Liver (tissue), 9 donors: ENCODE results near the gene TNS1. TPM values are rescaled to one million over a fixed set of nuclear protein-coding genes. Genes with fewer than 3 reads are reported as not detected.
A peak's percentile ranks its signal among the peaks of the same experiment; 100 is the strongest.

ENCODE experiments used
- DNase-seq: peaks from one replicate; pipeline ENCODE4 v3.0.0-alpha.2; 2017; ENCODE audit warnings: low spot score
- H3K27ac ChIP-seq, 2 donors: one replicate each; pipeline ENCODE4 v1.7.0; 2013; ENCODE audit warnings: inconsistent platforms in 2 of 2, low read length in 2 of 2, control low read depth in 1 of 2, low read depth in 1 of 2, mild to moderate bottlenecking in 1 of 2
- H3K27me3 ChIP-seq, 4 donors: one replicate each; pipeline versions ENCODE4 v1.6.1 to v1.7.0; 2013; ENCODE audit warnings: low read length in 3 of 4, inconsistent platforms in 1 of 4, mild to moderate bottlenecking in 1 of 4, moderate library complexity in 1 of 4; ENCODE audit not compliant: control insufficient read depth in 4 of 4, insufficient read depth in 4 of 4
- H3K36me3 ChIP-seq, 4 donors: one replicate each; pipeline versions ENCODE4 v1.6.1 to v1.7.0; 2013; ENCODE audit warnings: low read length in 3 of 4, mild to moderate bottlenecking in 3 of 4, low read depth in 1 of 4, moderate library complexity in 1 of 4; ENCODE audit not compliant: control insufficient read depth in 4 of 4, insufficient read depth in 3 of 4
- H3K4me1 ChIP-seq, 4 donors: one replicate each; pipeline versions ENCODE4 v1.6.1 to v1.7.0; 2013; ENCODE audit warnings: low read length in 3 of 4, mild to moderate bottlenecking in 3 of 4, moderate library complexity in 1 of 4; ENCODE audit not compliant: control insufficient read depth in 4 of 4, insufficient read depth in 4 of 4
- H3K4me3 ChIP-seq, 3 donors: one replicate each; pipeline versions ENCODE4 v1.6.1 to v1.7.0; 2013; ENCODE audit warnings: low read length in 3 of 3, control low read depth in 1 of 3, low read depth in 1 of 3, mild to moderate bottlenecking in 1 of 3
- H3K9ac ChIP-seq, 2 donors: one replicate each; pipeline ENCODE4 v1.7.0; 2013; ENCODE audit warnings: low read length in 2 of 2, mild to moderate bottlenecking in 2 of 2, moderate library complexity in 2 of 2, control low read depth in 1 of 2, low read depth in 1 of 2
- H3K9me3 ChIP-seq, 4 donors: one replicate each; pipeline versions ENCODE4 v1.6.1 to v1.7.0; 2013; ENCODE audit warnings: low read length in 3 of 4; ENCODE audit not compliant: control insufficient read depth in 4 of 4
- CTCF ChIP-seq: fragments of 150-350 bp; IDR thresholded peaks from 2 replicates; pipeline ENCODE4 v1.5.1; 2017; ENCODE audit warnings: improper control_type of control experiment, low read depth, low read length; ENCODE audit not compliant: missing input control
- EGR1 ChIP-seq, 2 donors: IDR thresholded peaks; 2 replicates each; pipeline ENCODE4 v1.6.1; 2016 to 2018; ENCODE audit warnings: antibody characterized with exemption in 2 of 2, low read depth in 2 of 2
- FOXA1 ChIP-seq: IDR thresholded peaks from 2 replicates; pipeline ENCODE4 v1.6.1; 2016; ENCODE audit warnings: antibody characterized with exemption
- FOXA2 ChIP-seq: IDR thresholded peaks from 2 replicates; pipeline ENCODE4 v1.6.1; 2016; ENCODE audit warnings: antibody characterized with exemption
- GABPA ChIP-seq, 2 donors: IDR thresholded peaks in 1 of 2; conservative IDR thresholded peaks in 1 of 2; 2 replicates each; pipeline ENCODE4 v1.6.1; 2016; ENCODE audit warnings: antibody characterized with exemption in 2 of 2, mild to moderate bottlenecking in 1 of 2, moderate library complexity in 1 of 2
- HNF4A ChIP-seq, 2 donors: conservative IDR thresholded peaks; 2 replicates each; pipeline ENCODE4 v1.6.1; 2016; ENCODE audit warnings: antibody characterized with exemption in 2 of 2, mild to moderate bottlenecking in 2 of 2
- HNF4G ChIP-seq: IDR thresholded peaks from 2 replicates; pipeline ENCODE4 v1.6.1; 2016; ENCODE audit warnings: antibody characterized with exemption
- JUND ChIP-seq, 2 donors: IDR thresholded peaks; 2 replicates each; pipeline ENCODE4 v1.6.1; 2016; ENCODE audit warnings: antibody characterized with exemption in 2 of 2
- MAX ChIP-seq: IDR thresholded peaks from 2 replicates; pipeline ENCODE4 v1.6.1; 2016; ENCODE audit warnings: antibody characterized with exemption
- NR2F2 ChIP-seq: IDR thresholded peaks from 2 replicates; pipeline ENCODE4 v1.6.1; 2016; ENCODE audit warnings: antibody characterized with exemption
- RAD21 ChIP-seq, 2 donors: IDR thresholded peaks; 2 replicates each; pipeline ENCODE4 v1.6.1; 2016; ENCODE audit warnings: antibody characterized with exemption in 2 of 2, mild to moderate bottlenecking in 2 of 2
- REST ChIP-seq: IDR thresholded peaks from 2 replicates; pipeline ENCODE4 v1.6.1; 2016; ENCODE audit warnings: antibody characterized with exemption, mild to moderate bottlenecking
- RXRA ChIP-seq, 2 donors: IDR thresholded peaks; 2 replicates each; pipeline ENCODE4 v1.6.1; 2017 to 2018; ENCODE audit warnings: antibody characterized with exemption in 2 of 2, mild to moderate bottlenecking in 1 of 2
- SP1 ChIP-seq: IDR thresholded peaks from 2 replicates; pipeline ENCODE4 v1.6.1; 2018; ENCODE audit warnings: antibody characterized with exemption, mild to moderate bottlenecking
- TAF1 ChIP-seq: conservative IDR thresholded peaks from 2 replicates; pipeline ENCODE4 v1.6.1; 2016; ENCODE audit warnings: antibody characterized with exemption, mild to moderate bottlenecking
- YY1 ChIP-seq: IDR thresholded peaks from 2 replicates; pipeline ENCODE4 v1.6.1; 2016; ENCODE audit warnings: antibody characterized with exemption, mild to moderate bottlenecking
- WGBS: extraction: QIAGEN DNeasy Blood & Tissue Kit; methylation state at CpG from one replicate; pipeline ENCODE4 v1.1.7; 2013; 5-methylcytosine and 5-hydroxymethylcytosine counted together
- polyA plus RNA-seq, 2 donors: library from polyadenylated mRNA; stranded (reverse) in 1 of 2; unstranded in 1 of 2; fragments of 200-250 nt in 1 of 2; fragments of >200 nt in 1 of 2; fragmentation: Nextera tagmentation in 1 of 2; extraction: Ambion mirVana in 1 of 2; gene quantifications; one replicate each; pipeline versions ENCODE4 v1.2.1 to v1.2.3, GENCODE V29; 2013 to 2015
- total RNA-seq, 2 donors: library from RNA; depleted of rRNA; stranded (reverse); fragments of >200 nt; gene quantifications; one replicate each; pipeline ENCODE4 v1.2.3, GENCODE V29; 2014
- TF ChIP-seq, protein P1 (sequence below): IDR thresholded peaks from 2 replicates; pipeline ENCODE4 v1.6.1; 2016; ENCODE audit warnings: antibody characterized with exemption
- donor health status: healthy.
- donor health status: healthy.
- donor health status: healthy.
- donor health status: healthy.
- donor health status: healthy.

Gene TNS1
- total and polyA plus RNA-seq, 4 donors, result 16.3 to 128 (median 57.3) TPM

DNA sequence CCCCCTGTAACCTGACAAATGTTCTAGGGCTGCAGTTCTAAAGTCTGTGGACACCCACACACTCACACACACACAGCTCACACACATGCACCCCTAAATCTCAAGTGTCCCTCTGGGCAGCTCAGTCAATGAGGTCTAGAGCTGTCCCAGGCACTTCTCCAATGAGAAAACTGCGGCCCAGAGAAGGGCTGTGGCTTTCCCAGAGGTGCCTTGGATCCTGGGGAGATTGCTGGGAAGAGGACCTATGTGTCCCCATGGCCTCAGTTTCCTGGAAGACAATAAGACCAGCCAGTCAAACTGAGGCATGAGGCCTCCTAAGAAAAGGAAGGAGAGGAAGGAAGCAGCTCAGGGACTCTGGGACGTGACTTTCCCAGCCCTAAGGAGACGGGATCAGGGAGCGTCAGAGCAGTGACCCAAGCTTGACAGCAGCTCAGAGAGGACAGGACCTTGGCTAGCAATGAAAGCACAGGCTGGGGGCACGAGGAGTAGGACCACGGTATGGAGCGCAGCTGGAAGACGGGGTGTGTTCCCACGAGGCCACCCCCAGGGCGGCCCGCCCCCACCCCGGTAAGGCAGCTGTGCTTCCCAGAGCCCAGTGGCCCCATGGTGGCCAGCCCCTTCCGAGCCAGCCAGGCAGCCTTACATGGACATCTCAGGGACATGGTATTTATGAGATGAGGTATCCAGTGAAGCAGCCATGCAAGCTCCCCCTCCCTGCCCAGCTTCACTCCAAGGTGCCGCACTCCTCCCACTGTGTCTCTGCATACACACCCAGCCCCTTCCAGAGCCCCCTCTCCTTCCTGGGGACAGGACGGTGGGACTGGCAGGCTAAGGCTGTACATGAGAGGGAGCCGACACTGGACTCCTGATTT, 46.0 kb downstream of the TNS1 start:
- no peak for DNase-seq
- H3K36me3 ChIP-seq, result no peaks in the 10 kb centered on the region
- no peaks in the 10 kb centered on the region for H3K9me3 ChIP-seq
- H3K4me1 ChIP-seq, result peaks cover 0 to 7% (median 4%) of the 10 kb centered on the region in 4 donors
- TF ChIP-seq YY1 (no peak), RAD21 (IDR thresholded peaks at IDR 0.05) (no peak), SP1 (peak; percentile 10), NR2F2 (peak; percentile 77), RXRA (IDR thresholded peaks at IDR 0.05) (peak; percentile 77 to 81)
- H3K4me3 ChIP-seq, result no peak overlapping the region
- H3K27me3 ChIP-seq, result no peaks in the 10 kb centered on the region
- H3K27ac ChIP-seq, result peak overlapping the region in 1 of 2 donors; percentile 4
- WGBS, result 78% methylated on average over 16 of the region's 16 CpGs
- H3K9ac ChIP-seq, result no peak overlapping the region

DNA sequence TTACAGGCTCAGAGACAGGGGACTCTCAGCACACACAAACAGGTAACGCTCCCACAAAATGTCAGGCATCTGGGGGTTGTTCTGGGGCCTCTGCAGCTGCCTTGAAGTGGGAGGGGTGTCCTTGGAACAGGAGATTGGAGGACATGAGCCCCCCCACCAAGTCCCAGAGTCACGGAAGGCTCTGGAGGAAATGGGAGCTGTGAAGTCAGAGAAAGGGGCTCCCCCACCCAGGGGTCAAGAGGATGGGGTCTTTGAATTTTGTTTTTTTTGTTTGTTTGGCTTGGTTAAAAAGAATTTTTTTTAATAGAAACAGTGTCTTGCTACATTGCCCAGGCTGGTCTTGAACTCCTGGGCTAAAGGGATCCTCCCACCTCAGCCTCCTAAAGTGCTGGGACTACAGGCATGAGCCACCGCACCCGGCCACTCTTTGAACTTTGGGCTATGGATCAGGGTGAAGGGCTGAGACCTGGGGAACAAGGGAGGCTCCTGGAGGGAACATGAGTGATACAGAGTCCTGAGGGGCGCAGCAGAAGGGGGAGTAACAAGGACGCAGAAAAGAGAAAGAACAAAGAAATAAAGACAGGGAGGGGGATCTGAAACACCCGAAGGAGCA, 46.8 kb downstream of the TNS1 start:
- Histone ChIP-seq H3K4me3 (no peak overlapping the region), H3K36me3 (no peaks in the 10 kb centered on the region), H3K27me3 (no peaks in the 10 kb centered on the region), H3K9ac (no peak overlapping the region), H3K4me1 (peaks cover 0 to 7% (median 4%) of the 10 kb centered on the region in 4 donors), H3K9me3 (no peaks in the 10 kb centered on the region), H3K27ac (no peak overlapping the region)
- TF ChIP-seq NR2F2 (no peak), TAF1 (no peak), FOXA2 (no peak)
- TF ChIP-seq, protein P1, sequence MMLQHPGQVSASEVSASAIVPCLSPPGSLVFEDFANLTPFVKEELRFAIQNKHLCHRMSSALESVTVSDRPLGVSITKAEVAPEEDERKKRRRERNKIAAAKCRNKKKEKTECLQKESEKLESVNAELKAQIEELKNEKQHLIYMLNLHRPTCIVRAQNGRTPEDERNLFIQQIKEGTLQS, result no peak
- no peak for DNase-seq
- WGBS, result 78% methylated on average over 7 of the region's 7 CpGs

DNA sequence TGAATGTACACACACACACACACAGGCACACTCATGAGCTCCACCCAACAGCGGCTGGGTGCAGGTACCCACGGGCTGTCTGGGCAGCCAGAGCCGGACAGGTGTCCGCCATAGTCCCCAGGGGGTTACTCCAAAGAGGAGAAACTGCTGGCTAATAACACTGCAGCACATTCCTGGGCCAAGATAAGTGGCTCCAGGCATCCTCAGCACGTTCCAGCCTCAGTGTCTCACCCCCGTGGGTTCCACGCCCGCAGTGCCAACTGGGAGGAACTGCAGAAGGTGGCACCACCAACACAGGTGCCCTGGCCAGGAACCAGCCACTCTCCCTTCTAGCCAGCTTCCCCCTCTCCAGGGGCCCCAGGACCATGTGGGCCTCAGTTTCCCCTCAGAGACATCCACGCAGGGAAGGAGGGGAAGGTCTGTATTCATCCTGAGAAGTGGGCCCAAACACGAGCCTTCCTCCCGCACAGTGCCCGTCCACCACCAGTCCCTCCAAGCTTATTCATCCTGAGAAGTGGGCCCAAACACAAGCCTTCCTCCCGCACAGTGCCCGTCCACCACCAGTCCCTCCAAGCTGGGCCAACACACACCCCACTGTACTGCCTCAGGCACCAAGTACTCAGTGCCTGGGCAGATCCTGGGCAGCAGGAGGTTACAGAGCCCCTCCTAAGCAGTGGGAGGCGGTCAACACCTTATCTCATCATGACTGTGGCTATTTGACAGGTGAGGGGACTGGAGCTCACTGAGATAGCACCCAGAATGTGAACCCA, 47.6 kb downstream of the TNS1 start:
- no peak for DNase-seq

More for the DNA sequence above, 47.6 kb downstream of the TNS1 start:
- Histone ChIP-seq H3K9me3 (no peaks in the 10 kb centered on the region), H3K27me3 (no peaks in the 10 kb centered on the region), H3K36me3 (no peaks in the 10 kb centered on the region), H3K4me3 (no peak overlapping the region), H3K9ac (peak overlapping the region in 1 of 2 donors; percentile 4), H3K4me1 (peaks cover 0 to 12% (median 10%) of the 10 kb centered on the region in 4 donors), H3K27ac (no peak overlapping the region)
- WGBS, result 93% methylated on average over 15 of the region's 15 CpGs
- TF ChIP-seq FOXA2 (no peak), CTCF (no peak), TAF1 (no peak), MAX (no peak), HNF4A (conservative IDR thresholded peaks at IDR 0.05) (no peak), YY1 (no peak), NR2F2 (no peak), JUND (IDR thresholded peaks at IDR 0.05) (no peak), RAD21 (IDR thresholded peaks at IDR 0.05) (no peak), GABPA (IDR thresholded peaks at IDR 0.05 in 1 of 2, conservative IDR thresholded peaks at IDR 0.05 in 1 of 2) (no peak), FOXA1 (no peak), HNF4G (no peak), SP1 (no peak), RXRA (IDR thresholded peaks at IDR 0.05) (no peak), EGR1 (IDR thresholded peaks at IDR 0.05; ENCODE audit: low read depth in 2 of 2) (no peak), REST (no peak)
- TF ChIP-seq, protein P1, result no peak
